ENCODE results near the gene UTP15. TPM values are rescaled to one million over a fixed set of nuclear protein-coding genes. Genes with fewer than 3 reads are reported as not detected.

Gene UTP15
- total RNA-seq, 5 donors from 2014 or later (not counting 1 experiment from before 2014, with no cell fraction given) = 21.6 to 40.6 (median 24.5) TPM

GRCh38 chr5:73615947-73616346 is 50.4 kb downstream of the UTP15 start:
- H3K36me3 ChIP-seq (ENCODE audit: control insufficient read depth in 2 of 2, extremely low read depth in 1 of 2, insufficient read depth in 1 of 2, low read length in 1 of 2) = no peaks in the 10 kb centered on the region
- H3K9me3 ChIP-seq = no peaks in the 10 kb centered on the region
- Mint-ChIP-seq H3K9me3 (no peaks in the 10 kb centered on the region), H3K4me3 (no peak overlapping the region), H3K27me3 (peaks cover 19 to 44% of the 10 kb centered on the region in 2 donors), H3K36me3 (no peaks in the 10 kb centered on the region), H3K27ac (no peak overlapping the region), H3K4me1 (no peaks in the 10 kb centered on the region)
- no peaks in the 10 kb centered on the region for H3K4me1 ChIP-seq (ENCODE audit: control insufficient read depth in 1 of 2, extremely low read depth in 1 of 2, insufficient read depth in 2 of 2, low read length in 2 of 2)
- CTCF ChIA-PET = no interaction called here
- POLR2A ChIA-PET = no interaction called here
- no peak overlapping the region for H3K4me3 ChIP-seq (ENCODE audit: control insufficient read depth in 1 of 2, extremely low read depth in 1 of 2, low read length in 1 of 2)
- no peak overlapping the region for H3K27ac ChIP-seq (ENCODE audit: low read length)
- ATAC-seq (replicated peaks in 1 of 4) (no peak), DNase-seq (no peak)
- no CpG with 5 or more reads among the region's 4 CpGs for WGBS (ENCODE audit: insufficient coverage)
- peaks cover 0 to 2% of the 10 kb centered on the region in 2 experiments for H3K27me3 ChIP-seq (replicated peaks in 1 of 2; ENCODE audit: control insufficient read depth in 2 of 2, extremely low read depth in 1 of 2, insufficient read depth in 2 of 2, low read length in 1 of 2)

- Mint-ChIP-seq H3K9me3 (no peaks in the 10 kb centered on the region), H3K27ac (no peak overlapping the region), H3K27me3 (peaks cover 15 to 40% of the 10 kb centered on the region in 2 donors), H3K4me3 (no peak overlapping the region), H3K4me1 (no peaks in the 10 kb centered on the region), H3K36me3 (no peaks in the 10 kb centered on the region)
- DNase-seq (no peak), ATAC-seq (replicated peaks in 1 of 4) (no peak)
- H3K4me3 ChIP-seq (ENCODE audit: control insufficient read depth in 1 of 2, extremely low read depth in 1 of 2, low read length in 1 of 2) = no peak overlapping the region
- no peaks in the 10 kb centered on the region for H3K27me3 ChIP-seq (replicated peaks in 1 of 2; ENCODE audit: control insufficient read depth in 2 of 2, extremely low read depth in 1 of 2, insufficient read depth in 2 of 2, low read length in 1 of 2)
- H3K9me3 ChIP-seq = no peaks in the 10 kb centered on the region
- 78% methylated on average over 8 of the region's 9 CpGs for WGBS (ENCODE audit: insufficient coverage)
- H3K36me3 ChIP-seq (ENCODE audit: control insufficient read depth in 2 of 2, extremely low read depth in 1 of 2, insufficient read depth in 1 of 2, low read length in 1 of 2) = no peaks in the 10 kb centered on the region
- ChIA-PET POLR2A (interaction anchor here in 1 of 2 donors (0.5 kb wide), 1 partner anchor 1614 kb away, joined by 4 read pairs; no protein-coding TSS in a partner anchor), CTCF (no interaction called here)
- H3K27ac ChIP-seq (ENCODE audit: low read length) = no peak overlapping the region
- H3K4me1 ChIP-seq (ENCODE audit: control insufficient read depth in 1 of 2, extremely low read depth in 1 of 2, insufficient read depth in 2 of 2, low read length in 2 of 2) = no peaks in the 10 kb centered on the region
These were observed 52.2 kb downstream of the UTP15 start for GRCh38 chr5:73617510-73618279.

- H3K27me3 ChIP-seq (replicated peaks in 1 of 2; ENCODE audit: control insufficient read depth in 2 of 2, extremely low read depth in 1 of 2, insufficient read depth in 2 of 2, low read length in 1 of 2) = peaks cover 0 to 1% of the 10 kb centered on the region in 2 experiments
- ATAC-seq (replicated peaks in 1 of 4) = no peak
- H3K4me1 Mint-ChIP-seq = no peaks in the 10 kb centered on the region
- H3K27ac Mint-ChIP-seq = no peak overlapping the region
- no peak overlapping the region for H3K4me3 Mint-ChIP-seq
- no peaks in the 10 kb centered on the region for H3K9me3 ChIP-seq
- H3K9me3 Mint-ChIP-seq = no peaks in the 10 kb centered on the region
- no peaks in the 10 kb centered on the region for H3K4me1 ChIP-seq (ENCODE audit: control insufficient read depth in 1 of 2, extremely low read depth in 1 of 2, insufficient read depth in 2 of 2, low read length in 2 of 2)
- H3K27me3 Mint-ChIP-seq = peaks cover 28 to 34% of the 10 kb centered on the region in 2 donors
- ChIA-PET POLR2A (no interaction called here), CTCF (no interaction called here)
- WGBS (ENCODE audit: insufficient coverage) = 80% methylated on average over 1 of the region's 4 CpGs
- no peak for DNase-seq
- no peaks in the 10 kb centered on the region for H3K36me3 ChIP-seq (ENCODE audit: control insufficient read depth in 2 of 2, extremely low read depth in 1 of 2, insufficient read depth in 1 of 2, low read length in 1 of 2)
- H3K4me3 ChIP-seq (ENCODE audit: control insufficient read depth in 1 of 2, extremely low read depth in 1 of 2, low read length in 1 of 2) = no peak overlapping the region
- H3K36me3 Mint-ChIP-seq = no peaks in the 10 kb centered on the region
- no peak overlapping the region for H3K27ac ChIP-seq (ENCODE audit: low read length)
These were observed 54.2 kb downstream of the UTP15 start for GRCh38 chr5:73619606-73620333.

GRCh38 chr5:73620334-73620687 is 54.8 kb downstream of the UTP15 start:
- peaks cover 29 to 33% of the 10 kb centered on the region in 2 donors for H3K27me3 Mint-ChIP-seq
- Histone ChIP-seq H3K4me1 (ENCODE audit: control insufficient read depth in 1 of 2, extremely low read depth in 1 of 2, insufficient read depth in 2 of 2, low read length in 2 of 2) (peaks cover 0 to 1% of the 10 kb centered on the region in 2 experiments), H3K27ac (ENCODE audit: low read length) (no peak overlapping the region), H3K27me3 (replicated peaks in 1 of 2; ENCODE audit: control insufficient read depth in 2 of 2, extremely low read depth in 1 of 2, insufficient read depth in 2 of 2, low read length in 1 of 2) (peaks cover 1 to 6% of the 10 kb centered on the region in 2 experiments), H3K36me3 (ENCODE audit: control insufficient read depth in 2 of 2, extremely low read depth in 1 of 2, insufficient read depth in 1 of 2, low read length in 1 of 2) (no peaks in the 10 kb centered on the region), H3K4me3 (ENCODE audit: control insufficient read depth in 1 of 2, extremely low read depth in 1 of 2, low read length in 1 of 2) (no peak overlapping the region), H3K9me3 (no peaks in the 10 kb centered on the region)
- ChIA-PET CTCF (no interaction called here), POLR2A (no interaction called here)
- no peaks in the 10 kb centered on the region for H3K36me3 Mint-ChIP-seq
- H3K9me3 Mint-ChIP-seq = no peaks in the 10 kb centered on the region
- ATAC-seq (replicated peaks in 1 of 4) (no peak), DNase-seq (no peak)
- H3K4me3 Mint-ChIP-seq = no peak overlapping the region
- no peak overlapping the region for H3K27ac Mint-ChIP-seq
- peaks cover 0 to 2% (median 1%) of the 10 kb centered on the region in 3 donors for H3K4me1 Mint-ChIP-seq
- WGBS (ENCODE audit: insufficient coverage) = 80% methylated on average over 1 of the region's 1 CpG

GRCh38 chr5:73623060-73623459 is 57.5 kb downstream of the UTP15 start:
- no peak for DNase-seq
- no CpG with 5 or more reads among the region's 2 CpGs for WGBS (ENCODE audit: insufficient coverage)
- H3K36me3 Mint-ChIP-seq = no peaks in the 10 kb centered on the region
- Histone ChIP-seq H3K4me3 (ENCODE audit: control insufficient read depth in 1 of 2, extremely low read depth in 1 of 2, low read length in 1 of 2) (no peak overlapping the region), H3K4me1 (ENCODE audit: control insufficient read depth in 1 of 2, extremely low read depth in 1 of 2, insufficient read depth in 2 of 2, low read length in 2 of 2) (peaks cover 0 to 9% of the 10 kb centered on the region in 2 experiments), H3K36me3 (ENCODE audit: control insufficient read depth in 2 of 2, extremely low read depth in 1 of 2, insufficient read depth in 1 of 2, low read length in 1 of 2) (no peaks in the 10 kb centered on the region), H3K9me3 (no peaks in the 10 kb centered on the region), H3K27me3 (replicated peaks in 1 of 2; ENCODE audit: control insufficient read depth in 2 of 2, extremely low read depth in 1 of 2, insufficient read depth in 2 of 2, low read length in 1 of 2) (peaks cover 8 to 15% of the 10 kb centered on the region in 2 experiments), H3K27ac (ENCODE audit: low read length) (no peak overlapping the region)
- no peak overlapping the region for H3K27ac Mint-ChIP-seq
- peaks cover 40 to 51% of the 10 kb centered on the region in 2 donors for H3K27me3 Mint-ChIP-seq
- no peaks in the 10 kb centered on the region for H3K9me3 Mint-ChIP-seq
- H3K4me1 Mint-ChIP-seq = peaks cover 0 to 10% (median 5%) of the 10 kb centered on the region in 3 donors
- POLR2A ChIA-PET = no interaction called here
- no peak for ATAC-seq (replicated peaks in 1 of 4)
- CTCF ChIA-PET = no interaction called here
- no peak overlapping the region for H3K4me3 Mint-ChIP-seq

- H3K4me1 Mint-ChIP-seq = peaks cover 0 to 10% (median 5%) of the 10 kb centered on the region in 3 donors
- H3K9me3 Mint-ChIP-seq = no peaks in the 10 kb centered on the region
- Histone ChIP-seq H3K4me3 (ENCODE audit: control insufficient read depth in 1 of 2, extremely low read depth in 1 of 2, low read length in 1 of 2) (no peak overlapping the region), H3K27me3 (replicated peaks in 1 of 2; ENCODE audit: control insufficient read depth in 2 of 2, extremely low read depth in 1 of 2, insufficient read depth in 2 of 2, low read length in 1 of 2) (peaks cover 8 to 15% of the 10 kb centered on the region in 2 experiments), H3K27ac (ENCODE audit: low read length) (no peak overlapping the region), H3K4me1 (ENCODE audit: control insufficient read depth in 1 of 2, extremely low read depth in 1 of 2, insufficient read depth in 2 of 2, low read length in 2 of 2) (peaks cover 0 to 9% of the 10 kb centered on the region in 2 experiments), H3K9me3 (no peaks in the 10 kb centered on the region), H3K36me3 (ENCODE audit: control insufficient read depth in 2 of 2, extremely low read depth in 1 of 2, insufficient read depth in 1 of 2, low read length in 1 of 2) (no peaks in the 10 kb centered on the region)
- ATAC-seq (replicated peaks in 1 of 4) (no peak), DNase-seq (no peak)
- ChIA-PET CTCF (no interaction called here), POLR2A (no interaction called here)
- 60% methylated on average over 1 of the region's 2 CpGs for WGBS (ENCODE audit: insufficient coverage)
- peaks cover 46 to 56% of the 10 kb centered on the region in 2 donors for H3K27me3 Mint-ChIP-seq
- no peak overlapping the region for H3K4me3 Mint-ChIP-seq
- H3K27ac Mint-ChIP-seq = no peak overlapping the region
- H3K36me3 Mint-ChIP-seq = no peaks in the 10 kb centered on the region
These were observed 58.4 kb downstream of the UTP15 start for GRCh38 chr5:73623901-73624404.
